GM18517 (cell line): ENCODE data around the gene COL13A1.

Experiments
- ATAC-seq: cut with Tn5 transposase; IDR thresholded peaks from one replicate; pipeline ENCODE4 v1.9.1; 2021; ENCODE audit warnings: mild to moderate bottlenecking, moderate library complexity; ENCODE audit not compliant: unreplicated experiment

Gene COL13A1

GRCh38 chr10:69901628-69902505 lies 100.2 kb downstream of the COL13A1 start:
- no peak for ATAC-seq

GRCh38 chr10:69902835-69903535 lies 101.3 kb downstream of the COL13A1 start:
- no peak for ATAC-seq

GRCh38 chr10:69904533-69904932 lies 102.8 kb downstream of the COL13A1 start:
- no peak for ATAC-seq

GRCh38 chr10:69906425-69906824 lies 104.7 kb downstream of the COL13A1 start:
- ATAC-seq: no peak

GRCh38 chr10:69907517-69907916 lies 105.8 kb downstream of the COL13A1 start:
- no peak for ATAC-seq

- ATAC-seq: no peak
Measured at GRCh38 chr10:69908124-69908523, 106.4 kb downstream of the COL13A1 start.

GRCh38 chr10:69910561-69910960 lies 108.9 kb downstream of the COL13A1 start:
- no peak for ATAC-seq

GRCh38 chr10:69911613-69912528 lies 110.2 kb downstream of the COL13A1 start:
- ATAC-seq: no peak

GRCh38 chr10:69912589-69912988 lies 110.9 kb downstream of the COL13A1 start:
- ATAC-seq: no peak

GRCh38 chr10:69913606-69914382 lies 112.1 kb downstream of the COL13A1 start:
- ATAC-seq: no peak

- no peak for ATAC-seq
Measured at GRCh38 chr10:69914398-69915214, 112.9 kb downstream of the COL13A1 start.

GRCh38 chr10:69915215-69915560 lies 113.5 kb downstream of the COL13A1 start:
- ATAC-seq: no peak

GRCh38 chr10:69916118-69916517 lies 114.4 kb downstream of the COL13A1 start:
- ATAC-seq: no peak

GRCh38 chr10:69918036-69918435 lies 116.3 kb downstream of the COL13A1 start:
- ATAC-seq: no peak

GRCh38 chr10:69919250-69919649 lies 117.5 kb downstream of the COL13A1 start:
- no peak for ATAC-seq

GRCh38 chr10:69925111-69925510 lies 123.4 kb downstream of the COL13A1 start:
- no peak for ATAC-seq

- ATAC-seq: no peak
Measured at GRCh38 chr10:69928339-69928738, 126.6 kb downstream of the COL13A1 start.

GRCh38 chr10:69929575-69929974 lies 127.9 kb downstream of the COL13A1 start:
- ATAC-seq: no peak

- no peak for ATAC-seq
Measured at GRCh38 chr10:69934768-69935167, 133.1 kb downstream of the COL13A1 start.

GRCh38 chr10:69936091-69936490 lies 134.4 kb downstream of the COL13A1 start:
- no peak for ATAC-seq
